ENCODE measurements around the gene ZIC4.

GRCh38 chr3:147369231-147369630 lies 37.1 kb downstream of the ZIC4 start:
- TF ChIP-seq POLR2A (IDR thresholded peaks at IDR 0.05) (no peak), CTCF (IDR thresholded peaks at IDR 0.05) (no peak)
